ENCODE results near the gene CADPS2. TPM values are rescaled to one million over a fixed set of nuclear protein-coding genes. Genes with fewer than 3 reads are reported as not detected.

The CADPS2 gene
- total RNA-seq, 4 donors from 2014 or later: 8.7 to 27.9 (median 16.7) TPM

DNA sequence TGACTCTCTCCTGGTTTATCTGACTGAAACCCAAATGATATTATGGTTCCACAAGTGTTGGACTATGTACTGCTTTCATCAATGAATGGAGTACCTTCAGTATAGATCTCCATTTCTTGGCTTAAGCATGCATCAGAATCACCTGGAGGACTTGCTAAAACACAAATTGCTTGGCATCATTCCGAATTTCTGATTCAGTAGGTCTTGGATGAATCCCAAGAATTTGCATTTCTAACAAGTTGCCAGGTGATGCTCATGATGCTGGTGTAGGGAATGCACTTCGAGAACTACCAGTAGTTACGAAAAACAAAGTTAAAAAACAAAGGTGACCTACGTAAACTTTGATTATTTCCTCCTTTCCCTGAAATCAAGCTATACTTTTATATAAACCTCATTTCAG is 462.7 kb downstream of the CADPS2 start:
- TF ChIP-seq, protein P1, sequence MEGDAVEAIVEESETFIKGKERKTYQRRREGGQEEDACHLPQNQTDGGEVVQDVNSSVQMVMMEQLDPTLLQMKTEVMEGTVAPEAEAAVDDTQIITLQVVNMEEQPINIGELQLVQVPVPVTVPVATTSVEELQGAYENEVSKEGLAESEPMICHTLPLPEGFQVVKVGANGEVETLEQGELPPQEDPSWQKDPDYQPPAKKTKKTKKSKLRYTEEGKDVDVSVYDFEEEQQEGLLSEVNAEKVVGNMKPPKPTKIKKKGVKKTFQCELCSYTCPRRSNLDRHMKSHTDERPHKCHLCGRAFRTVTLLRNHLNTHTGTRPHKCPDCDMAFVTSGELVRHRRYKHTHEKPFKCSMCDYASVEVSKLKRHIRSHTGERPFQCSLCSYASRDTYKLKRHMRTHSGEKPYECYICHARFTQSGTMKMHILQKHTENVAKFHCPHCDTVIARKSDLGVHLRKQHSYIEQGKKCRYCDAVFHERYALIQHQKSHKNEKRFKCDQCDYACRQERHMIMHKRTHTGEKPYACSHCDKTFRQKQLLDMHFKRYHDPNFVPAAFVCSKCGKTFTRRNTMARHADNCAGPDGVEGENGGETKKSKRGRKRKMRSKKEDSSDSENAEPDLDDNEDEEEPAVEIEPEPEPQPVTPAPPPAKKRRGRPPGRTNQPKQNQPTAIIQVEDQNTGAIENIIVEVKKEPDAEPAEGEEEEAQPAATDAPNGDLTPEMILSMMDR (IDR thresholded peaks at IDR 0.05; ENCODE audit: low read depth): no peak

DNA sequence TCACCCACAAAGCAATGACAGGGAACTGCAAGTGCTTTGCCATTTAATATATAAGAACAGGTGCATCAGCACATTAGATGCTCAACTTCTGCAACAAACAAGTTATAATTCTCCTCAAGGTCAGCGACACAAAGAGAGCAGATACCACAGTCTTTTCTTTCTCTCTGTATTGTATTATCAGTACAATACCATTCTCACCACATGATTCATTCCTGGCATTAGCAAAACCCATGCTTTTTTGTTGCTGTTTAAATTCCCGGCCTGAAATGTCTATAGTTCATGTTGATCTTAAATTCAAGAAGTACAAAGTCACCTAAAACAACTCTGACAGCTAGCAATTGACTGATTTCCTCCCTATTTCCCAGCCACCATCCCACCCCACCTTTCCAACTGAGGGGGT is 469.9 kb downstream of the CADPS2 start:
- TF ChIP-seq, protein P1 (IDR thresholded peaks at IDR 0.05; ENCODE audit: low read depth): no peak

DNA sequence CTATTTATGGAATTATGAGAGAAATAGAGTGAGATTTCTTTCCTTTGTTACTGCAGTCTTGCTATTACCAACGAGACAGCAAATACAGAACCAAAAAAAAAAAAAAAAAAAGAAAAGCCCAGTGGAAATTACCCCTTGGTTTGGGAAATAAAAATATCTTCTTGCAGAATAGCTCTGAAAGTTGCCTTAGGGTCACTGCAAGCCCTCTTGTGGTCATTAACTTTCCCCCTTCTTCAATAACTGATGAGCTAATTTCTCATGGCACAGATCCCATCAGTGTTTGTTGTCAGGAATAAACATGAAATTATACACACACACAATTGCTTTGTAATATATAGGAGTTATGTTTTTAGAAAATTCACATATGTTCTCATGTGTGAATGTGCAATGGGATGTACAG is 470.8 kb downstream of the CADPS2 start:
- TF ChIP-seq, protein P1 (IDR thresholded peaks at IDR 0.05; ENCODE audit: low read depth): no peak

DNA sequence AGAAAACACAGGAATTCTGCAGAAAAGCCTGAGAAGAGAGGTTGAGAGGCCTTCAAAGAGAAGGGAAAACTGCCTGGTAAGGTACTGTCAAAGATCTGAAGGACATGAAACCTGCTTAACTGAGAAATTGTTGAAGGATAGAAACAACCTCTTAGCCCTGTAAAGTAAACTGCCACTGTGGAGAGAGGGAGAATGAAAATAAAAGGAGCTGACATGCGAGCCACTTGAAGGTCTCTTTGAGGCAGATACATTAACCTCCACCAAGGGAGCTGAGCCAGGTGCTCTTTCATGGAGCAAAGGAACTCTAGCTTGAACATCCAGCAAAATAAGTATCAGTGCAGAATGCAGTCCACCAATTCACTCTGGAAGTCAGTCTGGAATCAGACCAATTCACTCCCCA is 472.9 kb downstream of the CADPS2 start:
- TF ChIP-seq, protein P1 (IDR thresholded peaks at IDR 0.05; ENCODE audit: low read depth): no peak

DNA sequence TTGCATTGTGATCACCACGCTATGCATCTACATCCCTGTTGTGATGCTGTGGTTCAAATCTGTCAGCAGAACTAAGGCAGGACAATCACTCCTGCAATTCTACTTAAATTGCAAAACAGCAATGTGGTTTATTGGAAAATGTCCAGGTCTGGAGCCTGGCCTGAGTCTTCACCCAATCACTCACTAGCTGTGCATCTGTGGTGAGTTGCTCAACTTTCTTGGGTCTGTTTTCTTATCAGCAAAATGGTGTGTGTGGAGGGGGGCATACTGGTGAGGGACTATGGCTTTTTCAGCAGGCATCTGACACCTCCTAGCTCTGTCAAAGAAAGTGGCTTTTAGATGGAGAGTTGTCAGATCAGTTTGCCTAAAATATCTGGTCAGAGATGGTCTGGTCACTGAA is 473.4 kb downstream of the CADPS2 start:
- TF ChIP-seq, protein P1 (IDR thresholded peaks at IDR 0.05; ENCODE audit: low read depth): no peak

DNA sequence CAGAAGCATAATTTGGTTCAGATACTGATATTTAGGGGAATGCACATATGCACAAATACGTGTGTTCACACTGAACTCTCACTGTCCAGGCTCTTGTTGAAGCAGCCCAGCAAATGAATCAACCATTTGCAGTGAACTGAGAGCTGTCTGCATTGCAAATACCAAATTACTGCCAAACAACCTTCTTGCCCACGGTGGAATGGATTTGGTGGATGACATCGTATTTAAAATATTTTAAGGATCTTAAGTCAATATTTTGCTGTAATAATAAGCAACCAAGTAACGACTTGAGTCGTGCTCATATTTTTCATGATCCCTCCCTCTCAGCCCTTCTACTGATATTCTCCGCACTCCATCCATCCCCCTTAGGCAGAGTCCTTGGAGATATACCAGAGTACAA is 473.8 kb downstream of the CADPS2 start:
- TF ChIP-seq, protein P1 (IDR thresholded peaks at IDR 0.05; ENCODE audit: low read depth): no peak

DNA sequence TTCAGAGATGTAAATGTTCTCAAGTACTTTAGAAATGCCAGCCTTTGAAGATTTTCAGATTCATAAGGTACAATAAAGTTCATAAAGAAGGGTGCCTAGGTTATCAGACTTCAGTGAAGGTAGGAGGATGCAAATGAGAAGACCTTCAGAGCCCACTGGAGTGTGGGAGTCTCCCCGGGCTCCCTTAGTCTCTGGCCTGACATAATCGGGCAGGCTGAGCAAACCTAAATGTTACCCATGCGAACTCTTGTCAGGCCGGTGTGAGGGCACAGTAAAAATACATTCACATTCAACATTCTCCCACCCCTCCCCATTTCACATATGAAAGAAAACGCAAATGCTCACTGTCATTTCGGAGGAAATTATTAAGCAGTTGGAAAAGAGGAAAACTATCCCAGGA is 479.1 kb downstream of the CADPS2 start:
- TF ChIP-seq, protein P1 (IDR thresholded peaks at IDR 0.05; ENCODE audit: low read depth): no peak

Measured in subcutaneous adipose tissue (tissue), 4 donors.